Activated T-helper 1 cell treated with anti-CD3 and anti-CD28 coated beads, Interleukin-2, amount 50 U/mL, for 16 hours (primary cell): ENCODE results near the gene HS2ST1.

Source experiments
- DNase-seq, 2 donors: peaks; one replicate each; pipeline ENCODE4 v3.0.0-alpha.2; 2020; ENCODE audit warnings: low read depth in 1 of 2, low spot score in 1 of 2

The HS2ST1 gene

DNA sequence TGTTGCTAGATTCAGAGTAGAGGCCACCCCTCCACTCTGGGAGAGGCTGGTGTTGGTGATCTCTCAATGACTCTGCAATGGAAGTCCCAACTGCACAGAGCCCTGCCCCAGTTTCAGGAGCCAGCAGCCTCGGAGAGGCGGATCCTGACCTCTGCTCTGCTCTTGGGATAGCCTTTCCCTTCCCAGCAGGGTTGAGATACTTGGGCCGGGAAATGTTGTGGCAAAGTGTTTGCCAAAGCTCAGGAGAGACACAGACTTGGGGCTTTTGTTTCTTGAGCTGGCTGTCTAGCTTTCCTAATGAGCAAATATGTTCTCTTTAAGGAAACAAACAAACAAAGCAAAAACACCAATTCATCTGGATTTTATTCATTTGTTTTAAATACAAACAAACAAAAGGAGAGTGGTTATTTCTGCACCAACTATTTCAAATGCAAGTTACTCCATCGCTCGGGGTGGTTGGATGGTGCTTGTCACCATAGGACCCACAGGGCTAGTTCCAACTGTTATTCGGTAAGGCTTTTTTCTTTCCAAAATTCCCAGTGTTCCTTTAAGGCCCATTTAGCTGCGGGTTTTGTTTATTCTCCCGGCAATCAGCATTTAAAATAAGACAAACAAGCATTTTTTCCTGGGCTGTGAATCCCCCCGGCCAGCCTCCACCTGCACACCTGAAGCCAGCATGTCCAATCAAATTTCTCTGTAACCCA lies 220.3 kb downstream of the HS2ST1 start:
- no peak for DNase-seq

- no peak for DNase-seq
These were observed 220.9 kb downstream of the HS2ST1 start for GRCh38 chr1:87135329-87135712.

GRCh38 chr1:87136607-87137341 lies 222.3 kb downstream of the HS2ST1 start:
- no peak for DNase-seq

GRCh38 chr1:87137342-87137739 lies 222.9 kb downstream of the HS2ST1 start:
- DNase-seq = no peak

GRCh38 chr1:87140831-87141540 lies 226.6 kb downstream of the HS2ST1 start:
- no peak for DNase-seq

DNA sequence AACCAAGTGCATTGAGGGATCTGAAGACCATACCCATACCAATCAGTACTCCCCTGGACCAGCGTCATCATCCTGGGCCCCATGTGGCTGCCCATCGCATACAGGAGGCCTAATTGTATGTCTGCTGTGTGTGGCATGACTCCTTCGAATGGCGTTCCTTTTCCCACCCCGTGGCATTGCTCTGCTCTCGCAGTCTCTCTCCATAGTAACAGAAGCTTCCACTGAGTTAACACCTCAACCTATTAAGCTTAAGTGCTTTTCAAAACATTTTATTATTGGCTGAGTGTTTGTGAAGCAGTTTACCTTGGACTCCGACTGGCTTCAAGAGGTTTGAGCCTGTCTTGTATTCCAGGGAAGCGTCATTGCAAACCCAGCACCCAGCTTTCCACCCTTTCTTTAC lies 227.1 kb downstream of the HS2ST1 start:
- DNase-seq = no peak

DNA sequence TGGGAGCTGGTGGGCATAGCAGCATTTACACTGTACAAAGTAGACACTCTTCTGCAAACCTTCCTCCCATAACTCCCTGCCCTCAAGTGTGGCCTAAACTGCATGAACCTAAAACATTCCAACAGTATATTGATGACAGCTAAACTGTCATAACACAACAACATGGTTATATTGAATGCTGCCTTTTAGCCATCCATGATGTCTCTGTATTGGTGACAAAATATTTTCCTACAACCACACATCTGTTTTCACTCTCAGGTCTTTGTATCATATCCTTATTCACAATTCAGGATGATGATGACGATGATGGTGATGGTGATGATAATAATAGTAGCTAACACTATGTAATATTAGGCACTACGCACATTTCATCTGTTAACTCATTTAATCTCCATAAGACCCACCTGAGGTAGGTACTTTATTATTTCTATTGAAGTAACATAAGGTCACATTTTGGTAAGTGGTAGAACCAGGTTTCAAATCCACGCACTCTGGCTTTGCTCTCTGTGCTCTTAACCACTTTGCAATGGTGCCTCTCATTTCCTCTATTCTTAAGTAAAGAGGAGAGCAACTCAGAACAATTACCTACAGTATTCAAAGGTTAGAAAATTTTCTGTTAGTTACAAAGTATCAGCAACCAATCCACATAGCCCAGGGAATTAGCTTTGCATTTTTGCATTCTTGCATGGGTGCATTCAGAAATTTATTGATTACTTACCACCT lies 229.1 kb downstream of the HS2ST1 start:
- DNase-seq = no peak

DNA sequence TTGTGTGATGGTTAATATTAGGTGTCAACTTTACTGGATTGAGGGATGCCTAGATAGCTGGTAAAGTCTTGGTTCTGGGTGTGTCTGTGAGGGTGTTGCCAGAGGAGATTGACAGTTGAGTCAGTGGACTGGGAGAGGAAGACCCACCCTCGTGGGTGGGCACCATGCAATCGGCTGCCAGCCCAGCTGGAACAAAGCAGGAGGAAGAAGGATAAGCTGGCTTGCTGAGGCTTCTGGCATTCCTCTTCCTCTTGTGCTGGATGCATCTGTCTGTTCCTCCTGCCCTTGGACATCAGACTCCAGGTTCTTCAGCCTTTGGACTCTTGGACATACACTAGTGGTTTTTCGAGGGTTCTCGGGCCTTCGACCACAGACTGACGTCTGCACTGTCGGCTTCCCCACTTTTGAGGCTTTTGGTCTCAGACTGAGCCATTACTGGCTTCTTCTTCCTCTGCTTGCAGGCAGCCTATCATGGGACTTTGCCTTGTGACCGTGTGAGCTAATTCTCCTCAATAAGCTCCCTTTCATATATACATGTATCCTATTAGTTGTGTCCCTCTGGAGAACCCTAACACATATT lies 230.0 kb downstream of the HS2ST1 start:
- DNase-seq = no peak

- DNase-seq = no peak
These were observed 230.5 kb downstream of the HS2ST1 start for GRCh38 chr1:87144981-87145380.

GRCh38 chr1:87146538-87146937 lies 232.1 kb downstream of the HS2ST1 start:
- DNase-seq = no peak

- DNase-seq = no peak
These were observed 232.6 kb downstream of the HS2ST1 start for GRCh38 chr1:87146986-87147385.

DNA sequence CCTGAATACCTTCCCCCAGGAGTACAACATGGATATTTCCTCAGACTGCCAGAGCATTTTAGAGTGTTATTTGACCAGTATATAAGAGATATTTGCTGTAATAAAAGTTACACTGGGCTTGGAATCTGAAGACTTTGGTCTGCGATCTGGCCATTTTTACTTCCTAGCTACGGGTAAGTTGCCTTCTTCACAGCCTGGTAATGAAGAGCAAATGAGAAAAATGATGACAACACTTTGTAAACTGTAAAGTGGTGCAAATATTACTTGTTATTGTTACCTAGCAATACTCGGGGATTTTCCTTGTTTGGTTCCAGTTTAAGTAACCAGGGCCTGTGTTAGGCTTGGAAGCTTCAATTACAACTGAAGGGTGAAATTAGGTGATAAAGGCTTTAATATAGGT lies 233.4 kb downstream of the HS2ST1 start:
- no peak for DNase-seq

DNA sequence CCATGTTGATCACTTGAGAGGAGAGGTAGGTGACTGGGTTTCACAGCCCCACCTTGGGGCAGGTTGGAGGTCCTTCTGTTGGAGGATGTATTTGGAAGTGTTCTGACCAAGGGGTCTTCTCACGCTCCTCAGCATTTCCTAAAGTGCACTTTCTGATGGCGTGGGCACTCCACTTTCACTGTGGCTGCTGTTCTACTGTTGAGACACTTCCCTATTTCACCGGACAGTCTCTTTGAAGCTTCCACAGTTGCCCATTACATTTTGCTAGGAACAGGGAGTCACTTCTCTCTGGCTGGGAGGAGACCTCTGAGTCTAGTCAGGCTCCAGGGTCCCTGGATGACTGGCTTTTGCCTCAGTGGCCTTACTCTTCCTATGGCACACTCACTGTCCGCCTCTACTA lies 234.2 kb downstream of the HS2ST1 start:
- no peak for DNase-seq

DNA sequence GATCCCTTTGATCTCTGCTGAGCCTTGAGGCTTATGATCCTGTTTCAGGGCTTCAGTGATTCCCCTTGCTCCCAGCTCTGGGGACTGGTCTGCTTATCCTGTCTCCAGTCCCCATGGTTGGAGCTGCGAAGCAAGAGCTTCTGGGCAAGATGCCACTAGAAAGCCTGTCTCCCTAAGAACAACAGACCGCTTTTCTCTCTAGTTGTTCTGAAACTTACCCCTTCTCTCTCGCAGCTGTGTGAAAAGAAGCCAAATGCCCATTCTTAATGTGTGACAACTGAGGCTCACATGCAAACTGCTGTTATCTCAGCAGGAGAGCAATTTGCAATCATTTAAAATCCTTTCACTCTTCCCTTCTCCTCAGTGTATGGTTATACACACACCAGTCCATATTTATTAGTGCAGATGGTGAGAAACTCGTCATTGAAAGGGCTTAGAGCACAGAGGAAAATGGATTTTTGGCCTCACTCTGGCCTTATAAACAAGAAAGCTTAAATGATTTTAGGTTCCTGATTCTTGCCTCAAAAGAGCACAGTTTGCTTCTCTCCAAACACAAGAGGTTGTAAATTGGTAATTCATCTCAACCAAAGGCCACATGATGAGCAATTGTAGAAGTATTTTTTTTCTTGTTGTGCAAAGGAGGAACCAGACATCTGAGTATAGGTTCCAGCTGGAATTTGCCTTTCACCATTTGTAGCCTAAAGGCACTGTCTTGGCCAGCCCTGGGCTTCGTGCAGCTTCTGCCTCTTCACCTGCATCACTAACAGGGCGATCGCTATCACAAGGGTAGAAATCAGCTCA lies 235.0 kb downstream of the HS2ST1 start:
- DNase-seq = no peak

DNA sequence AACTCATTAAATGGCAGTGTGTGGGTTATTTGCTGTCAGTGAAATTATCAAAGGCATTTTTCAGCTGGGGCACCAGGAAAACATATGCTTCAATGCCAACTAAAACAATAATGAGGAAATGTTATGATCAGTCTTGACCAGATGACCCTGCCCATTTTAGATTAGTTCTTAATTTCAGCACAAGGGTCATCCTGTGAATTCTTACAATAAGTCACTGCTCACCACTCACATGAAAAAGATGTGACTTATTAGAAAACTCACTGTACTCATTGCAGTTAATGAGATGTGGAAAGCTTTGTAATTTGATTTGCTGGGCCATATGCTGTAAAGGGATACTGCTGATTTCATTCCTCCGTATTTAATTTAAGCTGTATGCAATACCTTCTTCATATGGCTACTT lies 235.7 kb downstream of the HS2ST1 start:
- no peak for DNase-seq

DNA sequence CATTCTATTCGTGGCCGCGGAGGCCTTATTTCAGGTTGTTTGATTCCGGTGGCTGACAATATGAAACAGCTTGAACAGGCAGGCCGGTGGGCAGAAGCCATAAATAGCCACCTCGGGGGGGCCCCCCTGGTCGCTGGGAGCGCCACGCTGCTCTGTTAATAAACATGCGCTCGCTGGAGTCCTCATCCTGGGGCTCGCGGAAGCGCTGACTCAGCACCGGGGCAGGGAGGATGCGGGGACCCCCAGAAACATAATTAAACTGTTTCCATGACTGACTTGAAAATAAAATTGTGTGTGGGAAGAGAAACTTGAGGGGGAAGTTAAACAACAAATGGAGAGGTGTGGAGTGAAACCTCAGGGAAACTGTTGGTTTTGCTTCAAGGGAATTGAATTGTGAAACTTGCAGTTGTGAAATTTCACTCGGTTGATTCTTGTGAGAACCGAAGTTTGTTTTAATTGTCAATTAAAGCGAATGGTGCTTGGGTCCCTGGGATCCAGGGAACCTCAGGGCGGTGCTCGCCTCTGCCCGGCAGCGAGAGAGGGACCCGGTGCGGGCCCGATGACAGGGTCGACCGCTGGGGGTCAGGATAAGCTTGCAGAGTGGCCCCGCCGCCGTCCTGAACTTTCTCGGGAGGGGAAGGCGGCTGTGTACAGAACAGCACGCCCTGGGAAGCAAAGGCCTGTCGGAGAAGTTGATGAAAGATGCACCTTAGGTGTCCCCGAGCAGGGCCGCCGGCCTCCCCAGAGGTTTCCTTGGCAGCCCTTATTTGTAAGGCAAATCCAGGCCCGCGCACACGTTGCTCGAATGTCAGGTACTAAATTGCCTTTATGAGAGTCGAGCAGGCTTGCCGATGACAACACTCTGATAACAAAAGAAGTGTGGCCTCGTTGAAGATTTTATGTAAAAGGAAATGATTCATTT lies 237.3 kb downstream of the HS2ST1 start:
- no peak for DNase-seq

DNA sequence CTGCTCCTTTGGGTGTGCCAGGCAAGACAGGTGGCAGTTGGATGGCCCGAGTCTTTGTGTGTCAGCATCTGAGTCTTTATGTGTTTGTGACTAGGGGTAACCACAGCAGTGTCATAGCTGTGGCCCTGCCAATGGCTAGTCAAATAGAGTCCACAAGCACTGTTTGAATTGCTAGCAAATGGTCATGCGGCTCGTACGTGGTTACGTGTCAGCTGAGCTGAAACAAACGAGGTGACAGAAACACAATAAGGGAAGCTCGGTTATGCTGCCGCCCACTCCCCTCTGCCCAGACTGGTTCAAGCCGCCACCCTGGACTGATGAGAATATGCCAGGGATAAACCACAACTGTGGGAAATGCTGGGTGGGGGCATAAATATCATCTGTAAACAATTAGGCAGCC lies 239.9 kb downstream of the HS2ST1 start:
- DNase-seq = no peak

GRCh38 chr1:87155170-87155569 lies 240.7 kb downstream of the HS2ST1 start:
- no peak for DNase-seq

DNA sequence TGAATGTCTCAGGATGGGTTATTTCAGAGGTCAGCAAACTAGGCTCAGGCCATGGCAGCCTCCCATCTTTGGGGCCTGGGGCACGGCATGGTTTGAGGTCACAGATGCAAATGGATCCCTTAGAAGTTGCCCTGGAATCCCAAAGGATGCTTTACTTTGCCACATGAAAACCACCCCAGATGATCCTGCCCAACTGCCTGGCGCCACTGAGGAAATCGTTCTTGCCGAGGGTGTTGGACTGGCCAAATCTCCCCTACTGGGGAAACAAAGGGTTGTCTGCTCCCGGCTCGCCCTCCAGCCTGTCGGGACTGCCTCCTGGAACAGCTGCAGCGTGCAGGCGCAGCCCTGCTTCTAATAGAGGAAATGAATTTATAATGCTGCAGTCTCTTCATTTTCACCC lies 241.2 kb downstream of the HS2ST1 start:
- DNase-seq = no peak
